22Rv1 (cell line): ENCODE data around the gene AMER1.

ENCODE experiments used
- ZFX ChIP-seq: fragments of 450-650 bp; IDR thresholded peaks from 2 replicates; pipeline ENCODE4 v1.6.1; 2017; ENCODE audit warnings: antibody characterized with exemption, borderline replicate concordance
- TF ChIP-seq, protein P1 (sequence below): fragments of 450-650 bp; IDR thresholded peaks from 2 replicates; pipeline ENCODE4 v1.5.1; 2017; ENCODE audit warnings: mild to moderate bottlenecking

DNA sequence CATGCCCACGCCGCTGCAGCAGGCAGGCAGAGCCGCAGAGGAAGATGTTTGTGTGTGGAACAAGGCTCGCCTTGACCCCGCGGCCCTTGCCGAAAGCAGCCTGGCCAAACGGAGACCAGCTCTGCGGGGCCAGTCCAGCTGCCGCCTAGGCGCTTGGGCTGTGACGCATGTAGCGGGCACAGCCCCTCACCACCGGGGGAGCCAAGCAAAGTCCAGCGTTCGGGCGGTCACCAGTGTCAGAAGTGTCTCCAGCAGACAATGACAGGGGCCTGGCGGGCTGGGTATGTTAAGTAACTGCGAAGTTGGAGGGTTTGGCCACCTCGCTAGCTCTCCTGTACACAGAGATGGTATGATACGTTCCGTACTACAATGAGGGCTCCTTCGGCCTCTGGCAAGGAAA lies 1.3 kb downstream of the AMER1 start:
- TF ChIP-seq, protein P1, sequence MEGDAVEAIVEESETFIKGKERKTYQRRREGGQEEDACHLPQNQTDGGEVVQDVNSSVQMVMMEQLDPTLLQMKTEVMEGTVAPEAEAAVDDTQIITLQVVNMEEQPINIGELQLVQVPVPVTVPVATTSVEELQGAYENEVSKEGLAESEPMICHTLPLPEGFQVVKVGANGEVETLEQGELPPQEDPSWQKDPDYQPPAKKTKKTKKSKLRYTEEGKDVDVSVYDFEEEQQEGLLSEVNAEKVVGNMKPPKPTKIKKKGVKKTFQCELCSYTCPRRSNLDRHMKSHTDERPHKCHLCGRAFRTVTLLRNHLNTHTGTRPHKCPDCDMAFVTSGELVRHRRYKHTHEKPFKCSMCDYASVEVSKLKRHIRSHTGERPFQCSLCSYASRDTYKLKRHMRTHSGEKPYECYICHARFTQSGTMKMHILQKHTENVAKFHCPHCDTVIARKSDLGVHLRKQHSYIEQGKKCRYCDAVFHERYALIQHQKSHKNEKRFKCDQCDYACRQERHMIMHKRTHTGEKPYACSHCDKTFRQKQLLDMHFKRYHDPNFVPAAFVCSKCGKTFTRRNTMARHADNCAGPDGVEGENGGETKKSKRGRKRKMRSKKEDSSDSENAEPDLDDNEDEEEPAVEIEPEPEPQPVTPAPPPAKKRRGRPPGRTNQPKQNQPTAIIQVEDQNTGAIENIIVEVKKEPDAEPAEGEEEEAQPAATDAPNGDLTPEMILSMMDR = no peak
- no peak for TF ChIP-seq ZFX
